Endothelial cell of umbilical vein (primary cell): ENCODE data around the gene CAMSAP1. TPM values are rescaled to one million over a fixed set of nuclear protein-coding genes. Genes with fewer than 3 reads are reported as not detected.

ENCODE experiments used
- BruUV-seq: library from RNA; stranded (reverse); fragments of 400-500 nt; replicated peaks from 2 replicates; lab custom pipeline; 2021; lab: Mats Ljungman, UMichigan
- CTCF ChIA-PET: fragments of 300-600, 350-600 bp; sonication (Branson Sonifier 250); formaldehyde crosslinking; loops from one replicate; lab custom pipeline; 2021; ENCODE audit warnings: antibody characterized with exemption, inconsistent platforms; lab: Charles Lee
- POLR2A ChIA-PET: fragments of 300-600, 350-600 bp; sonication (Branson Sonifier 250); formaldehyde crosslinking; loops from one replicate; lab custom pipeline; 2021; ENCODE audit warnings: antibody characterized with exemption, inconsistent platforms; lab: Charles Lee
- DNase-seq: peaks from one replicate; pipeline ENCODE4 v3.0.0-alpha.2; 2011; ENCODE audit warnings: low read depth, low spot score
- FAIRE-seq: peaks from 2 replicates; lab custom pipeline; 2011; peaks lifted over from hg19 to GRCh38; lab: Jason Lieb, UNC
- H2AFZ ChIP-seq: 2 replicates; pipeline ENCODE4 v1.6.0; 2012; ENCODE audit warnings: low read depth, low read length, control low read depth, inconsistent platforms
- H3K27ac ChIP-seq: 2 replicates; pipeline ENCODE4 v1.5.1; 2011; ENCODE audit warnings: low read depth, mild to moderate bottlenecking, control low read depth, low read length, moderate library complexity; ENCODE audit not compliant: insufficient read depth
- H3K27me3 ChIP-seq, 2 experiments: 2 replicates each; pipeline versions ENCODE4 v1.6.0 to v1.6.1; 2011; ENCODE audit warnings: low read length in 2 of 2, mixed read lengths in 1 of 2; ENCODE audit not compliant: control insufficient read depth in 2 of 2, insufficient read depth in 2 of 2
- H3K36me3 ChIP-seq, 2 experiments: 2 replicates in 1 of 2; 3 replicates in 1 of 2; pipeline ENCODE4 v1.5.1; 2011; ENCODE audit warnings: low read length in 2 of 2, mild to moderate bottlenecking in 1 of 2, moderate library complexity in 1 of 2; ENCODE audit not compliant: control insufficient read depth in 2 of 2, insufficient read depth in 2 of 2; ENCODE audit errors: extremely low read depth in 1 of 2
- H3K4me1 ChIP-seq: 3 replicates; pipeline ENCODE4 v1.5.1; 2011; ENCODE audit warnings: mild to moderate bottlenecking, low read length; ENCODE audit not compliant: control insufficient read depth, insufficient read depth; ENCODE audit errors: extremely low read depth
- H3K4me2 ChIP-seq: 2 replicates; pipeline ENCODE4 v1.6.1; 2011; ENCODE audit warnings: low read length, control low read depth, mixed read lengths; ENCODE audit not compliant: insufficient read depth
- H3K4me3 ChIP-seq, 3 experiments: fragments of 200-600 bp in 1 of 3; sonication (generic), shearing (Covaris generic) in 1 of 3; replicated peaks in 1 of 3; 2 replicates each; pipeline ENCODE4 v1.5.1; 2011 to 2016; ENCODE audit warnings: control low read depth in 3 of 3, low read length in 3 of 3, mild to moderate bottlenecking in 2 of 3, inconsistent platforms in 1 of 3, low read depth in 1 of 3, moderate library complexity in 1 of 3; ENCODE audit not compliant: insufficient read depth in 1 of 3
- H3K79me2 ChIP-seq: 2 replicates; pipeline ENCODE4 v1.6.0; 2012; ENCODE audit warnings: low read length, inconsistent platforms; ENCODE audit not compliant: control insufficient read depth, insufficient read depth
- H3K9ac ChIP-seq: replicated peaks from 2 replicates; pipeline ENCODE3; 2011; ENCODE audit warnings: low read length, control low read depth; ENCODE audit not compliant: insufficient read depth; ENCODE audit errors: extremely low read depth
- H3K9me1 ChIP-seq: replicated peaks from 3 replicates; pipeline ENCODE4 v1.6.0; 2011; ENCODE audit warnings: mild to moderate bottlenecking, low read length; ENCODE audit not compliant: control insufficient read depth, insufficient read depth; ENCODE audit errors: extremely low read depth
- H3K9me3 ChIP-seq: replicated peaks from 2 replicates; pipeline ENCODE4 v1.5.1; 2012; ENCODE audit warnings: low read length, inconsistent platforms; ENCODE audit not compliant: control insufficient read depth, insufficient read depth
- H4K20me1 ChIP-seq: replicated peaks from 2 replicates; pipeline ENCODE3; 2011; ENCODE audit warnings: mild to moderate bottlenecking, low read length; ENCODE audit not compliant: control insufficient read depth, insufficient read depth; ENCODE audit errors: extremely low read depth
- EZH2 ChIP-seq: IDR thresholded peaks from 2 replicates; pipeline ENCODE4 v1.6.1; 2012; ENCODE audit warnings: borderline replicate concordance, low read depth, mild to moderate bottlenecking, moderate library complexity, low read length, inconsistent platforms; ENCODE audit not compliant: severe bottlenecking
- FOS ChIP-seq: IDR thresholded peaks from 2 replicates; pipeline ENCODE4 v1.6.1; 2011; ENCODE audit warnings: mild to moderate bottlenecking, low read length, moderate library complexity, borderline replicate concordance; ENCODE audit not compliant: insufficient read depth
- GATA2 ChIP-seq: IDR thresholded peaks from 2 replicates; pipeline ENCODE4 v1.7.0; 2011; ENCODE audit warnings: low read depth, mild to moderate bottlenecking, moderate library complexity, mixed read lengths, low read length; ENCODE audit not compliant: insufficient read length, insufficient read depth
- JUN ChIP-seq: IDR thresholded peaks from 2 replicates; pipeline ENCODE4 v1.6.1; 2011; ENCODE audit warnings: borderline replicate concordance, low read depth; ENCODE audit not compliant: insufficient read length, insufficient read depth
- MYC ChIP-seq: IDR thresholded peaks from one replicate; pipeline ENCODE4 v1.6.1; 2011; ENCODE audit warnings: mild to moderate bottlenecking, low read depth, low read length
- POLR2A ChIP-seq: IDR thresholded peaks from 2 replicates; pipeline ENCODE4 v1.6.1; 2012; ENCODE audit warnings: low read depth, mild to moderate bottlenecking, control low read depth, low read length
- POLR2AphosphoS5 ChIP-seq: IDR thresholded peaks from 2 replicates; pipeline ENCODE4 v1.6.1; 2012; ENCODE audit warnings: low read depth, mild to moderate bottlenecking, control low read depth, low read length, moderate library complexity; ENCODE audit not compliant: insufficient read depth
- dilution Hi-C: fragments of 300-500 bp; cut with MboI; formaldehyde crosslinking; loops from one replicate; pipeline ENCODE4 v1.15.0; 2019; ENCODE audit warnings: low sequenced_read_pairs; ENCODE audit not compliant: extremely low pct_ligation_motif_present
- intact Hi-C: fragments of 100-400 bp; cut with micrococcal nuclease; formaldehyde crosslinking; loops from one replicate; pipeline ENCODE4 v1.10.0; 2022
- polyA plus RNA-seq, 4 experiments: library from polyadenylated mRNA; depleted of rRNA in 3 of 4; stranded (reverse) in 3 of 4; unstranded in 1 of 4; fragments of >200 nt; gene quantifications; 2 replicates each; pipeline versions ENCODE4 v1.2.1 to v1.2.3, GENCODE V29; 2011 to 2012; ENCODE audit warnings: missing spikeins in 1 of 4
- total RNA-seq: library from RNA; stranded (reverse); gene quantifications from 2 replicates; pipeline ENCODE4 v1.2.3, GENCODE V29; 2021
- TF ChIP-seq, protein P1 (sequence below), 2 donors: IDR thresholded peaks; 1 replicate in 1 of 2; 2 replicates in 1 of 2; pipeline ENCODE4 v1.5.1; 2011; ENCODE audit warnings: low read length in 2 of 2, mild to moderate bottlenecking in 2 of 2, moderate library complexity in 2 of 2, control low read depth in 1 of 2, inconsistent platforms in 1 of 2, low read depth in 1 of 2; ENCODE audit not compliant: insufficient read depth in 1 of 2; ENCODE audit errors: extremely low read depth in 1 of 2
- TF ChIP-seq, protein P2 (sequence below): IDR thresholded peaks from 2 replicates; pipeline ENCODE4 v1.6.1; 2011; ENCODE audit not compliant: insufficient read depth, insufficient read length

Gene CAMSAP1
- total and polyA plus RNA-seq, 2 donors (not counting 3 experiments of a cell fraction or from before 2014, with no cell fraction given): 8.1 to 25.5 TPM

DNA sequence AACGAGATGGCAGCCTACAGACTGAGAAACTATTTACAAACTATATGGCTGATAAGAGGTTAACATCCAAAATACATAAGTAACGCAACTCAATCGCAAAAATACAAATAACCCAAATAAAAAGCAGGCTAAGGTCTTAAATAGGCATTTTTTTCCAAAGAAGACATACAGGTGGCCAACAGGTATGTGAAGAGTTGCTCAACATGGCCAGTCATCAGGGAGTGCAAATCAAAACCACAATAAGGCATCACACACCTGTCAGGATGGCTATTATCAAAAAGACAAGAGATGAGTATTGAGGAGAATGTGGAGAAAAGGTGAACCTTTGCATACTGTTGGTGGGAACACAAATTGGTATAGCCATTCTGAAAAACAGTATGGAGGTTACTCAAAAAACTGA lies 73.5 kb downstream of the CAMSAP1 start:
- Histone ChIP-seq H3K9me3 (no peaks in the 10 kb centered on the region), H3K36me3 (no peaks in the 10 kb centered on the region), H3K79me2 (peaks cover 50% of the 10 kb centered on the region), H3K27ac (no peak overlapping the region), H3K9ac (no peak overlapping the region), H3K4me3 (no peak overlapping the region), H4K20me1 (peaks cover 2% of the 10 kb centered on the region), H2AFZ (no peak overlapping the region), H3K4me1 (no peaks in the 10 kb centered on the region), H3K4me2 (no peak overlapping the region), H3K9me1 (no peaks in the 10 kb centered on the region), H3K27me3 (no peaks in the 10 kb centered on the region)
- BruUV-seq: no TSS peak
- CTCF ChIA-PET: no interaction called here
- dilution Hi-C loops: no loop called here
- TF ChIP-seq GATA2 (no peak), POLR2AphosphoS5 (no peak), JUN (no peak), FOS (no peak), EZH2 (no peak), POLR2A (no peak), MYC (no peak)
- TF ChIP-seq, protein P1, sequence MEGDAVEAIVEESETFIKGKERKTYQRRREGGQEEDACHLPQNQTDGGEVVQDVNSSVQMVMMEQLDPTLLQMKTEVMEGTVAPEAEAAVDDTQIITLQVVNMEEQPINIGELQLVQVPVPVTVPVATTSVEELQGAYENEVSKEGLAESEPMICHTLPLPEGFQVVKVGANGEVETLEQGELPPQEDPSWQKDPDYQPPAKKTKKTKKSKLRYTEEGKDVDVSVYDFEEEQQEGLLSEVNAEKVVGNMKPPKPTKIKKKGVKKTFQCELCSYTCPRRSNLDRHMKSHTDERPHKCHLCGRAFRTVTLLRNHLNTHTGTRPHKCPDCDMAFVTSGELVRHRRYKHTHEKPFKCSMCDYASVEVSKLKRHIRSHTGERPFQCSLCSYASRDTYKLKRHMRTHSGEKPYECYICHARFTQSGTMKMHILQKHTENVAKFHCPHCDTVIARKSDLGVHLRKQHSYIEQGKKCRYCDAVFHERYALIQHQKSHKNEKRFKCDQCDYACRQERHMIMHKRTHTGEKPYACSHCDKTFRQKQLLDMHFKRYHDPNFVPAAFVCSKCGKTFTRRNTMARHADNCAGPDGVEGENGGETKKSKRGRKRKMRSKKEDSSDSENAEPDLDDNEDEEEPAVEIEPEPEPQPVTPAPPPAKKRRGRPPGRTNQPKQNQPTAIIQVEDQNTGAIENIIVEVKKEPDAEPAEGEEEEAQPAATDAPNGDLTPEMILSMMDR (IDR thresholded peaks at IDR 0.05; ENCODE audit: extremely low read depth in 1 of 2, insufficient read depth in 1 of 2, low read depth in 1 of 2, low read length in 2 of 2): no peak
- TF ChIP-seq, protein P2, sequence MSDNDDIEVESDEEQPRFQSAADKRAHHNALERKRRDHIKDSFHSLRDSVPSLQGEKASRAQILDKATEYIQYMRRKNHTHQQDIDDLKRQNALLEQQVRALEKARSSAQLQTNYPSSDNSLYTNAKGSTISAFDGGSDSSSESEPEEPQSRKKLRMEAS: no peak
- DNase-seq (no peak), FAIRE-seq (no peak)
- intact Hi-C loops: no loop called here
- POLR2A ChIA-PET: no interaction called here
